ENCODE results near the gene TRIM29.

The TRIM29 gene

DNA sequence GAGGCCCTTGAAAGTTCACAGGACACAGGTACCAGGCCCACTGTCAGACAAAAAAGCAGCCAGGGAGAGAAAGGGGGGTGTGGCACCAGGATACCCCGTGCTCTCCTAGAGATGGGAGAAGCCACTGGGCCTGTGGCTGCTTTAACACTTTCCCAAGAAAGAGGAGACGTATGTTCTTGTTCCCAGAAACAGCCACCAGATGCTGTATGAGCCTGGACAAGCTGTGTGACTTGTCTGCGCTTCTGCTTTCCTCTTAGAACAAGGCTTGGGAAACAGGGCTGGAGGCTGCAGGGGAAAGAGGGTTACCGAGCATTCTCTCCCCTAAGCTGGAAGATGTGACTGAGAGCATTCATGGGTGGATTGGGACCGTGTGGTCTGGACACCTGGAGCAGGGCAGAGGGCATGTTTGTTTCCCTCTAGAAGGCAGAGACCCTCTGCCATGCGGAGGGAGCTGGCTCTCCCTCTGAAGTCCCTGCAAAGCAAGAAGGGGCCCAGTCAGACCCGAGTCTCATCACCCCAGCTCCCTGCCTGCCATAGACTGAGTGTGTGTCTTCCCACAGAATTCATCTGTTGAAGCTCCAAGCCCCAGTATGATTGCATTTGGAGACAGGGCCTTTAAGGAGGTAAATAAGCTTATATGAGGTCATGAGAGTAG is 74.1 kb downstream of the TRIM29 start:
- no peak for DNase-seq (ENCODE audit: low read depth in 2 of 2)

DNA sequence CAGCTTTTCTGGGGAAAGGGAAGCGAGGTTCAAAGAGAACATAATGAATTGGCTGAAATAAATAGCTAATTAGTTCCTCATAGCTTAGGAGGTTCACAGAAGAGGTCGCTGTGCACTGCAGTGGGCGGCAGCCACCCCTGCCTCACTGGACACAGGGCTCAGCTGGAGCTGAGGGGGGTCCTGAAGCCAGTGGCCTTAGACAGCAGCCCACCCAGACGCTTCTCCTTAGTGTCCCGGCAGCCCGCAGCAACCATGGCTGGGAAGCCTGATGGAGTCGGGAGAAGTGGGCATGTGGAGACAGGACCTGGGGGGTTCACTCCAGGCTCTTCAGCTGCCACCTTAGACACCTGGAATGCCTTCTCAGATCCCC is 75.4 kb downstream of the TRIM29 start:
- DNase-seq (ENCODE audit: low read depth in 2 of 2): no peak

DNA sequence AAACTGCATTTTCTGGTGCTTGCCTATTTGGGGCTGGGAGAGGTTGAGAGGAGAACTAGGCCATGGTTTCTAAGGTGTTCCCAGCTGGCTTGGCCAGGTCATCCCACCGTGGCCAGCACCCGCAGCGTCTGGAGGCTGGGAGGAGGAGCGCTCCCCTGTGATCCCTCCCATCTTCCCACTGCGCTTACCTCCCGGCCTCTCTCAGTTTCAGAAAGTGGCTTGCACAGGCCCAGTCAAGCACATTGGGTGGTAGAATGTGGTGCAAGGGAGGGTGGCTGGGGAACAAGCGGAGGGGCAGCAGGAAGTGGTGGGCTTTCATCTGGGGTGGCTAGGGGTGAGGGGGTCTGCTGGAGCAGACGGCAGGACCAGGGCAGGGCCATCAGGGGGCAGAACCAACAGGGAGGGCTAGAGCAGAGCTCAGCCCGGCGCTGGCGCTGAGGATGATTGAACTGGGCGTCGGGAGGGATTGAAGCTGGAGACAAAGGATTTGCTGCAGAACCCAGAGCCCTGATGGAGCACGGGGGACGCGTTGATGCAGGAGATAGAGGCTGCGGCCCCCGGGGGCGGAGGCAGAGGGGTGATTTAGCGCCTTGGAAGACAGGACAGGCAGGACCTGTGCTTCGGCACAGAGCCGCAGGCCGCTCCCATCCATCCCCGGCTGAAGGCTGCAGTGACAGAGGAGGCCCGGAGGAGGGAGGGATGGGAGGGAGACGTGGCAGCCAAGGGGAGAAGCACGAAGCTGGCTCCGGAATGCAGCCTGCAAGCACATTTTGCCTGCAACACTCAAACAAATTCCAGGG is 76.0 kb downstream of the TRIM29 start:
- no peak for DNase-seq (ENCODE audit: low read depth in 2 of 2)
